Spleen (tissue), 11 donors: ENCODE measurements around the gene PCSK6. TPM values are rescaled to one million over a fixed set of nuclear protein-coding genes. Genes with fewer than 3 reads are reported as not detected.

ENCODE experiments used
- DNase-seq: peaks from one replicate; pipeline ENCODE4 v3.0.0-alpha.2; 2020
- H3K27ac ChIP-seq, 8 donors: fragments of 200-600 bp; sonication (generic) in 7 of 8; 1 replicate in 4 of 8; 2 replicates in 4 of 8; pipeline versions ENCODE4 v1.5.0 to v1.8.0; 2016 to 2021; ENCODE audit warnings: inconsistent platforms in 4 of 8, mild to moderate bottlenecking in 4 of 8, moderate library complexity in 1 of 8
- H3K27me3 ChIP-seq, 7 donors: fragments of 200-600 bp; sonication (generic) in 6 of 7; replicated peaks in 1 of 7; 1 replicate in 4 of 7; 2 replicates in 3 of 7; pipeline versions ENCODE4 v1.5.0 to v1.8.0; 2016 to 2021; ENCODE audit warnings: inconsistent platforms in 3 of 7, mild to moderate bottlenecking in 1 of 7
- H3K36me3 ChIP-seq, 6 donors: fragments of 200-600 bp; sonication (generic) in 5 of 6; 1 replicate in 4 of 6; 2 replicates in 2 of 6; pipeline versions ENCODE4 v1.5.0 to v1.8.0; 2016 to 2021; ENCODE audit warnings: inconsistent platforms in 2 of 6
- H3K4me1 ChIP-seq, 6 donors: fragments of 200-600 bp; sonication (generic) in 5 of 6; 1 replicate in 3 of 6; 2 replicates in 3 of 6; pipeline versions ENCODE4 v1.5.0 to v1.8.0; 2016 to 2021; ENCODE audit warnings: inconsistent platforms in 3 of 6
- H3K4me3 ChIP-seq, 8 donors: fragments of 200-600 bp; sonication (generic) in 7 of 8; 1 replicate in 4 of 8; 2 replicates in 4 of 8; pipeline versions ENCODE4 v1.5.0 to v1.8.0; 2016 to 2021; ENCODE audit warnings: inconsistent platforms in 4 of 8, mild to moderate bottlenecking in 4 of 8, moderate library complexity in 2 of 8
- H3K9me3 ChIP-seq, 8 donors: fragments of 200-600 bp; sonication (generic) in 7 of 8; 1 replicate in 4 of 8; 2 replicates in 4 of 8; pipeline versions ENCODE4 v1.5.0 to v1.8.0; 2016 to 2021; ENCODE audit warnings: inconsistent platforms in 4 of 8
- CTCF ChIP-seq, 11 experiments: fragments of 200-600 bp in 7 of 11; fragments of 450-650 bp in 4 of 11; sonication (generic) in 4 of 11; IDR thresholded peaks in 8 of 11; conservative IDR thresholded peaks in 3 of 11; 1 replicate in 7 of 11; 2 replicates in 4 of 11; pipeline versions ENCODE4 v1.4.0 to v1.8.0; 2016 to 2021; ENCODE audit warnings: antibody characterized with exemption in 11 of 11, inconsistent platforms in 4 of 11, mild to moderate bottlenecking in 1 of 11
- POLR2A ChIP-seq, 3 donors: fragments of 450-650 bp; IDR thresholded peaks; one replicate each; pipeline ENCODE4 v1.5.1; 2017; ENCODE audit warnings: antibody characterized with exemption in 3 of 3, mild to moderate bottlenecking in 1 of 3
- POLR2AphosphoS5 ChIP-seq, 3 donors: sonication (generic); formaldehyde crosslinking; IDR thresholded peaks; one replicate each; pipeline ENCODE4 v1.5.1; 2017; ENCODE audit warnings: antibody characterized with exemption in 3 of 3
- WGBS, 5 donors: extraction: QIAGEN DNeasy Blood & Tissue Kit in 3 of 5; methylation state at CpG; one replicate each; pipeline versions ENCODE4 v1.1.5 to v1.1.7; 2013 to 2018; 5-methylcytosine and 5-hydroxymethylcytosine counted together
- intact Hi-C: fragments of 100-400 bp; cut with DNase I; formaldehyde crosslinking; loops from one replicate; pipeline ENCODE4 v1.15.0; 2023; ENCODE audit warnings: low total_unique reads
- polyA plus RNA-seq, 3 donors: library from polyadenylated mRNA; stranded (reverse); fragments of 200-250 nt; gene quantifications; one replicate each; pipeline ENCODE4 v1.2.1, GENCODE V29; 2013
- total RNA-seq, 7 donors: library from RNA; depleted of rRNA in 3 of 7; stranded (reverse); fragments of >200 nt in 3 of 7; fragmentation: NEBNext Ultra II Directional in 4 of 7; extraction: Animal tissue kit (Norgen Biotek cat#: 25700) in 4 of 7; gene quantifications; one replicate each; pipeline versions ENCODE4 v1.1.0 to v1.2.1, GENCODE V29; 2016 to 2021
- donor health status: healthy with polysubstance abuse.
- donor health status: DM: no; HTN: no; CAD: no; lungs with moderate emphysema.
- donor health status: DM: no; HTN: no; CAD: no.
- donor health status: Bipolar disorder and iron deficiency.
- donor health status: healthy.
- donor health status: DM: no; HTN: no; CAD: no.
- donor health status: DM: yes; HTN: yes; CAD: no.

Gene PCSK6
- total and polyA plus RNA-seq, 10 donors = 10.0 to 403 (median 252) TPM

- Histone ChIP-seq H3K9me3 (no peaks in the 10 kb centered on the region), H3K27me3 (peaks cover 0 to 7% (median 0%) of the 10 kb centered on the region in 7 donors), H3K4me1 (peaks cover 8 to 60% (median 41%) of the 10 kb centered on the region in 6 donors), H3K4me3 (no peak overlapping the region), H3K36me3 (peaks cover 0 to 7% (median 0%) of the 10 kb centered on the region in 6 donors), H3K27ac (peak overlapping the region in 7 of 8 donors; percentile 57 to 85 (median 74))
- 55 to 65% (median 62%) methylated on average over 22 of the region's 22 CpGs for WGBS, 5 donors
- TF ChIP-seq POLR2A (IDR thresholded peaks at IDR 0.05) (no peak), CTCF (IDR thresholded peaks at IDR 0.05 in 8 of 11, conservative IDR thresholded peaks at IDR 0.05 in 3 of 11) (no peak), POLR2AphosphoS5 (IDR thresholded peaks at IDR 0.05) (peak; percentile 69 to 79 (median 69))
- DNase-seq = peak; percentile 74
- intact Hi-C loops = no loop called here
Observed at GRCh38 chr15:101445562-101446517, 43.7 kb downstream of the PCSK6 start.

GRCh38 chr15:101444807-101445508, 44.5 kb downstream of the PCSK6 start:
- WGBS, 5 donors = 83 to 92% (median 86%) methylated on average over 12 of the region's 12 CpGs
- no peak overlapping the region for H3K4me3 ChIP-seq
- intact Hi-C loops = no loop called here

GRCh38 chr15:101444015-101444414, 45.5 kb downstream of the PCSK6 start:
- Histone ChIP-seq H3K9me3 (no peaks in the 10 kb centered on the region), H3K27ac (peak overlapping the region in 3 of 8 donors; percentile 71 to 85 (median 79)), H3K4me1 (peaks cover 9 to 62% (median 41%) of the 10 kb centered on the region in 6 donors), H3K27me3 (no peaks in the 10 kb centered on the region), H3K4me3 (no peak overlapping the region), H3K36me3 (peaks cover 0 to 1% (median 0%) of the 10 kb centered on the region in 6 donors)
- no peak for DNase-seq
- WGBS, 5 donors = 79 to 96% (median 93%) methylated on average over 5 to 8 of the region's 8 CpGs
- TF ChIP-seq POLR2A (IDR thresholded peaks at IDR 0.05) (no peak), CTCF (IDR thresholded peaks at IDR 0.05 in 8 of 11, conservative IDR thresholded peaks at IDR 0.05 in 3 of 11) (no peak), POLR2AphosphoS5 (IDR thresholded peaks at IDR 0.05) (no peak)
- intact Hi-C loops = no loop called here

More at GRCh38 chr15:101444807-101445508, 44.5 kb downstream of the PCSK6 start:
- Histone ChIP-seq H3K4me1 (peaks cover 8 to 59% (median 40%) of the 10 kb centered on the region in 6 donors), H3K36me3 (peaks cover 0 to 7% (median 0%) of the 10 kb centered on the region in 6 donors), H3K9me3 (no peaks in the 10 kb centered on the region), H3K27ac (peak overlapping the region in 6 of 8 donors; percentile 68 to 85 (median 76)), H3K27me3 (no peaks in the 10 kb centered on the region)
- no peak for DNase-seq
- TF ChIP-seq CTCF (IDR thresholded peaks at IDR 0.05 in 8 of 11, conservative IDR thresholded peaks at IDR 0.05 in 3 of 11) = no peak
- no peak for TF ChIP-seq POLR2AphosphoS5 (IDR thresholded peaks at IDR 0.05)
- no peak for TF ChIP-seq POLR2A (IDR thresholded peaks at IDR 0.05)
